ENCODE results near the gene CYP2W1. TPM values are rescaled to one million over a fixed set of nuclear protein-coding genes. Genes with fewer than 3 reads are reported as not detected.

CYP2W1 gene
- total and polyA plus RNA-seq, 12 donors = 0.70 to 71.0 (median 41.6) TPM

GRCh38 chr7:949021-949934 is 33.7 kb upstream of the CYP2W1 start:
- WGBS, 4 donors = 86 to 90% (median 87%) methylated on average over 21 to 28 of the region's 28 CpGs
- DNase-seq = no peak
- TF ChIP-seq, protein P1, sequence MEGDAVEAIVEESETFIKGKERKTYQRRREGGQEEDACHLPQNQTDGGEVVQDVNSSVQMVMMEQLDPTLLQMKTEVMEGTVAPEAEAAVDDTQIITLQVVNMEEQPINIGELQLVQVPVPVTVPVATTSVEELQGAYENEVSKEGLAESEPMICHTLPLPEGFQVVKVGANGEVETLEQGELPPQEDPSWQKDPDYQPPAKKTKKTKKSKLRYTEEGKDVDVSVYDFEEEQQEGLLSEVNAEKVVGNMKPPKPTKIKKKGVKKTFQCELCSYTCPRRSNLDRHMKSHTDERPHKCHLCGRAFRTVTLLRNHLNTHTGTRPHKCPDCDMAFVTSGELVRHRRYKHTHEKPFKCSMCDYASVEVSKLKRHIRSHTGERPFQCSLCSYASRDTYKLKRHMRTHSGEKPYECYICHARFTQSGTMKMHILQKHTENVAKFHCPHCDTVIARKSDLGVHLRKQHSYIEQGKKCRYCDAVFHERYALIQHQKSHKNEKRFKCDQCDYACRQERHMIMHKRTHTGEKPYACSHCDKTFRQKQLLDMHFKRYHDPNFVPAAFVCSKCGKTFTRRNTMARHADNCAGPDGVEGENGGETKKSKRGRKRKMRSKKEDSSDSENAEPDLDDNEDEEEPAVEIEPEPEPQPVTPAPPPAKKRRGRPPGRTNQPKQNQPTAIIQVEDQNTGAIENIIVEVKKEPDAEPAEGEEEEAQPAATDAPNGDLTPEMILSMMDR (IDR thresholded peaks at IDR 0.05) = no peak
- no peak for TF ChIP-seq POLR2A (IDR thresholded peaks at IDR 0.05)
- Histone ChIP-seq H3K4me1 (replicated peaks in 1 of 2) (peaks cover 0 to 8% of the 10 kb centered on the region in 2 donors), H3K4me3 (no peak overlapping the region), H3K27ac (no peak overlapping the region), H3K27me3 (peaks cover 14% of the 10 kb centered on the region), H3K36me3 (replicated peaks in 1 of 2) (no peaks in the 10 kb centered on the region), H3K9me3 (replicated peaks in 1 of 3) (no peaks in the 10 kb centered on the region)
- intact Hi-C loops (cut with DNase I) = no loop called here

GRCh38 chr7:951881-952547 is 31.0 kb upstream of the CYP2W1 start:
- no peaks in the 10 kb centered on the region for H3K9me3 ChIP-seq (replicated peaks in 1 of 3)
- H3K27ac ChIP-seq = no peak overlapping the region
- no peaks in the 10 kb centered on the region for H3K36me3 ChIP-seq (replicated peaks in 1 of 2)
- TF ChIP-seq POLR2A (IDR thresholded peaks at IDR 0.05) = no peak
- TF ChIP-seq, protein P1 (IDR thresholded peaks at IDR 0.05) = no peak
- peaks cover 14% of the 10 kb centered on the region for H3K27me3 ChIP-seq
- intact Hi-C loops (cut with DNase I) = loop anchor here in 1 of 2 donors (10.0 kb wide), 1 partner anchor 167 kb away; no protein-coding TSS in a partner anchor
- H3K4me1 ChIP-seq (replicated peaks in 1 of 2) = peaks cover 0 to 8% of the 10 kb centered on the region in 2 donors
- 87 to 90% (median 87%) methylated on average over 4 to 21 of the region's 21 CpGs for WGBS, 4 donors
- no peak overlapping the region for H3K4me3 ChIP-seq
- no peak for DNase-seq

DNA sequence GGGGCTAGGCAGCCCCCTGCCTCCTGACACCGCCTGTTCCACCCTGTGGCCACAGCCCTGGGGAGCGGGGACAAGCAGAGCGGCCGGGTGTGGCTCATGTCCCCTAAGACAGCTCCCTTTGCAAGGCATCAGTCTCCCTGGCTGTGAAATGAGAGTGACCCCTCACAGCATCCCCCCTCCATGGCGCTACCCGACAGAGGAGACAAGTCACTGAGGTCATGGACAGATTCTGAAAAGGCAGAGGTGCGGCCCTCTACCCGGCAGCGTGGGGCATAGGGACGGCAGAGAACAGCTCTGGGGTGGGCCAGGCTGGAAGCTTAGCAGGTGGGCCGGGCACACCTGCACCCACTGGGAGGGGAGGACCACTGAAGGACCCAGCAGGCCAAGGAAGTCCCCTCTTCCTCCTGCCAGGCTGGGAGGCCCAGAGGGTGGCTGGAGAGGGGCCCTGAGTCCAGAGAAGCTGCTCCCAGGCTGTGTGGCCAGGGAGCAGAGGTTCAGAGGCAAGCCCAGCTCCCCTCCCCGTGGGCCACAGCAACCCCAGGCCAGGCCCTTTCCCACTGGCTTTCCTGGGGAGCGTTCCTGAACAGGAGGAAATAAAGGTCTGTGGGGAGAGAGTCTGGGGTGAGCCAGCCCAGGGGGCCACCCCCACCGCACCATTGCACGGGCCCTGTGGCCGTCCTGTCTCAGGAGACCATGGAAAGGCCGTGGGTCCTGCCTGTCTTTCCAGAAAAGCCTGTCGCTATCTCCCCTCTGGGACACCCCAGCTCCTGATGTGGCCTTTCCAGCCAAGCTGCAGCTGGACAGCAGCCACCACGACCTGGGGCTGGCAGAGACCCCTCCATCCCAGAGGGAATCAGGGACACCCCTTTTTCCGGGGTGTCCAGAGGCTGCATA is 30.2 kb upstream of the CYP2W1 start:
- intact Hi-C loops (cut with DNase I) = loop anchor here in 1 of 2 donors (10.0 kb wide), 1 partner anchor 168 kb away; no protein-coding TSS in a partner anchor
- WGBS, 4 donors = 70 to 82% (median 76%) methylated on average over 10 to 20 of the region's 20 CpGs
- Histone ChIP-seq H3K4me3 (peak overlapping the region in 1 of 4 donors; percentile 68), H3K36me3 (replicated peaks in 1 of 2) (no peaks in the 10 kb centered on the region), H3K27ac (no peak overlapping the region), H3K9me3 (replicated peaks in 1 of 3) (no peaks in the 10 kb centered on the region), H3K4me1 (replicated peaks in 1 of 2) (peaks cover 0 to 8% of the 10 kb centered on the region in 2 donors), H3K27me3 (peaks cover 14% of the 10 kb centered on the region)
- TF ChIP-seq, protein P1 (IDR thresholded peaks at IDR 0.05) = no peak
- TF ChIP-seq POLR2A (IDR thresholded peaks at IDR 0.05) = no peak
- no peak for DNase-seq
